ENCODE results near the gene EMSY. TPM values are rescaled to one million over a fixed set of nuclear protein-coding genes. Genes with fewer than 3 reads are reported as not detected.

Gene EMSY
- total RNA-seq, 2 donors from 2014 or later = 19.5 to 19.6 TPM

DNA sequence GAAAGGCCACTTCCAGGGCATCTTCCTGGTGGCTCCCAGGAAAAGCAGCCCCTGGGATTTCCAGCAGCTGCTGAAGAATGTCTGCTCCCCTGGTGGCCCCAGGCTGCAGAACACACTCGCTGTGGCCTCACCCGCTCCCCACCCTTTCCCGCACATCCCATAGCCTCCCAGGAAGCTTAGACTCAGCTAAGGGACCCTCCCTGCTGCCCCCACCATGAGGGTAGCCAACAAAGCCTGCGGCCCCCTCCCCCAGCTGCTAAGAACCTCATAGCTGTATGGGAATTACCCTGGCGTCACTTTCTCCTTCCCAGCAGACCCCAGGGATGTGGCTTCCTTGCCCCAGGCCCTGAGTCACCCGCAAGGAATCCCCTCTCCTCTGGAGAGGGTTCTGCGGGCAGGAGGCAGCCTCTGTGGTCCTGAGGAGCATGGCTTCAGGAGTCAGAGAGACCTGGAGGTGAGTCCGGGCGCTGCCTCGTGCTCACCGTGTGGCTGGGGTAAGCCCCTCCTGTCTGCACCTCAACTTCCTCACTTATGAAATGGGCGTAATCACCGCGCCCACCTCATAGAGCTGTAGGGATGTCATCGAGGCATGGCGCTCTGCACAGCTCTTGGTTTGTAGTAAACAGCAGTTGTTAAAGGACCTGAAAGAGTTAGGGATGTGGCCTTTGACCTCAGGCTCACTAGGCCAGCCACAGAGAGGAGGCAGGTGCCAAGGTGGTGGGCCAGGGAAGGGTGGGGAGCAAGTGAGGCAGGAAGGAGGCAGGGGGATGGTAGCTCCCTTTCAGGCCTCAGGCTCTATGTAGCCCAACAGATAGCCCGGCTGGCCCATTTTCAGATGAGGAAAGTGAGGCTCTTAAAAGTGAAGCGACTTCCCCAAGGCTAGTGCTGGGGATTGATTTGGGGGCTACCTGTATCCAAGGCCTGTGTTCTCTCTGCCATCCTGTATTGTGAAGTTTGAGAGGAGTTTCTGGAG is 154.5 kb downstream of the EMSY start:
- no peak for ATAC-seq
- intact Hi-C loops (cut with DNase I, micrococcal nuclease) = loop anchor here in 1 of 2 donors (10.0 kb wide), 1 partner anchor 85 kb away; no protein-coding TSS in a partner anchor
- no peak for DNase-seq

DNA sequence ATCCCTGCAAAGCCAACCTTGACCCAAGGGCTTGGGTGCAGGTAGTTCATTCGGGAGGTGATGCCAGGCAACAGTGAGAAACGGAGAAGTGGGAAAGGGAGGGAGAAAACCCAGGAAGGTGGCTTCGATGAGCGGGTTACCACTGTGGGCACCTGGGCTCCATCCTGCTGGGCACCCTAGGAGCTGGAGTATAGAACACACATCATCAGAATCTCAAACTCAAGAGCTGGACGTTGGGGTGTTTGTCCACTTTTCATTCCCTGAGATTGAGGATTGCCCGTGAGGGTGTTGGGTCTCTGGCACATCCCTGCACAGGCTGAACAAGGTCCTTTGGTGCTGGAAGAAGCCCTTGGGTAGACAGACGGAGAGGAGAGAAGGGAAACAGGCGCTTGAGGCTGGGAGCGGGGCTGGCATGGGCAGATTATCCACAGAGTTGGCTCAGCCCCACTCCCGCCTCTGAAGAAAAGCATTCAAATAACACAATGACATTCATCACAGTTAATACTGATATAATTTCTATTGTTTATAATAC is 155.4 kb downstream of the EMSY start:
- ATAC-seq = no peak
- no peak for DNase-seq
- intact Hi-C loops (cut with DNase I, micrococcal nuclease) = no loop called here

DNA sequence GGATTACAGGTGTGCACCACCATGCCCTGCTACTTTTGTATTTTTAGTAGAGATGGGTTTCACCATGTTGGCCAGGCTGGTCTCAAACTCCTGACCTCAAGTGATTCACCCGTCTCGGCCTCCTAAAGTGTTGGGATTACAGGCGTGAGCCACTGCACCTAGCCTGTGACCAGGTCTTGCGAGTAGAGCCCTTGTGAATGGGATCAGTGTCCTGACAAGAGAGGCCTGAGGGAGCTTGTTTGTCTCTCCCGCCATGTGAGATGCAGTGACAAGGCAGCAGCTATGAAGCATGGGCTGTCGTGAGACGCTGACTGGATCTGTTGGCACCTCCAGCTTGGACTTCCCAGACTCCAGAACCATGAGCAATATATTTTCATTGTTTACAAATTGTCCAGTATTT is 156.5 kb downstream of the EMSY start:
- no peak for DNase-seq
- no peak for ATAC-seq
- intact Hi-C loops (cut with DNase I, micrococcal nuclease) = no loop called here

DNA sequence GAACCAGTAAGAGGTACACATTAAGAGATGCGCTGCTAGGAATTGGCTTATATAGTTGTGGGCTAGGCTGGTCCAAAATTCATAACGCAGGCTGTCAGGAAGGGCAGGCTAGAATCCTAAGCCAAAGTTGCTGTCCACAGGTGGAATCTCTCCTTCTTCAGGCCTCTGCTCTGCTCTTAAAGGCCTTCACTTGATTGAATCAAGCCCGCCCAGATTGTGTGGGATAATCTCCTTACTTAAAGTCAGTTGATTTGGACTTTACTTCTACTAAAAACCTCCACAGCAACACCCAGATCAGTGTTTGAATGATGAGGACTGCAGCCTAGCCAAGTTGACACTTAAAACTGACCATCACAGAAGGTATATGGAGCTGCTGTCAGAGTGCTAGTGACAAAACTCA is 156.9 kb downstream of the EMSY start:
- ATAC-seq = no peak
- intact Hi-C loops (cut with DNase I, micrococcal nuclease) = no loop called here
- no peak for DNase-seq

DNA sequence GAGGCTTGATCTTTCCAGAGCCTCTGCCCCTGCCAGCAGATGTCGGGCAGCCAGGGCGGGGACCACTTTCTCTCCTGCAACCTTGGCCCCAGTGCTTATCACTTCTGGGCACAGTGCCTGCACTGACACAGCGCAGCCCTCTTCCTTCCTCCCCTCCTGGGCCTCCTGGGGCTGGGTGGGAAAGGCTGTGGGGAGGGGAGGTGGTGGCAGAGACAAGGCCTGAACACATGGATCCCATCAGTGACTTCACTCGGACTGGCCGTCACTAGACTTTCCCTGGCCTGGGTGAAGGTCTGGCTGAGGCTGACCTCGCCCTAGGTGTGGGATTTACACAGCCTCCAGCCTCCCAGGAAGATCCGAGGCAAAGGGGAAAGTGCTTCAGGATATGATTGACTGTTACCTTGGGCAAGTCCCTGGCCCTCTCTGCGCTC is 157.6 kb downstream of the EMSY start:
- intact Hi-C loops (cut with DNase I, micrococcal nuclease) = no loop called here
- ATAC-seq = peak; percentile 83
- peak; percentile 83 to 84 for DNase-seq

Other genes with a start within 250 kb of the EMSY start
- 1 to 10 TPM; 7.3 to 7.9 TPM for gene WNT11, start 238.5 kb upstream of the EMSY start, total RNA-seq
- 10 to 100 TPM; 39.1 to 43.3 TPM for gene THAP12, start 63.9 kb upstream of the EMSY start, total RNA-seq
- gene GVQW3, start 63.7 kb upstream of the EMSY start, total RNA-seq = 1 to 10 TPM; 2.4 to 2.7 TPM
- 10 to 100 TPM; 12.5 to 15.6 TPM for gene LRRC32, start 225.7 kb downstream of the EMSY start, total RNA-seq